Neural progenitor cell (in vitro differentiated cells): ENCODE data around the gene LRRC8A.

Experiments used
- CTCF ChIP-seq: fragments of 200-600 bp; sonication (generic); IDR thresholded peaks from 2 replicates; pipeline ENCODE4 v1.5.1; 2017; ENCODE audit warnings: antibody characterized with exemption, mild to moderate bottlenecking
- EZH2 ChIP-seq: fragments of 200-600 bp; sonication (generic); IDR thresholded peaks from 2 replicates; pipeline ENCODE4 v1.6.1; 2017; ENCODE audit warnings: antibody characterized with exemption, mild to moderate bottlenecking, moderate library complexity
- EZH2phosphoT487 ChIP-seq: fragments of 200-600 bp; sonication (generic); IDR thresholded peaks from 2 replicates; pipeline ENCODE4 v1.6.1; 2017; ENCODE audit warnings: antibody characterized with exemption

DNA sequence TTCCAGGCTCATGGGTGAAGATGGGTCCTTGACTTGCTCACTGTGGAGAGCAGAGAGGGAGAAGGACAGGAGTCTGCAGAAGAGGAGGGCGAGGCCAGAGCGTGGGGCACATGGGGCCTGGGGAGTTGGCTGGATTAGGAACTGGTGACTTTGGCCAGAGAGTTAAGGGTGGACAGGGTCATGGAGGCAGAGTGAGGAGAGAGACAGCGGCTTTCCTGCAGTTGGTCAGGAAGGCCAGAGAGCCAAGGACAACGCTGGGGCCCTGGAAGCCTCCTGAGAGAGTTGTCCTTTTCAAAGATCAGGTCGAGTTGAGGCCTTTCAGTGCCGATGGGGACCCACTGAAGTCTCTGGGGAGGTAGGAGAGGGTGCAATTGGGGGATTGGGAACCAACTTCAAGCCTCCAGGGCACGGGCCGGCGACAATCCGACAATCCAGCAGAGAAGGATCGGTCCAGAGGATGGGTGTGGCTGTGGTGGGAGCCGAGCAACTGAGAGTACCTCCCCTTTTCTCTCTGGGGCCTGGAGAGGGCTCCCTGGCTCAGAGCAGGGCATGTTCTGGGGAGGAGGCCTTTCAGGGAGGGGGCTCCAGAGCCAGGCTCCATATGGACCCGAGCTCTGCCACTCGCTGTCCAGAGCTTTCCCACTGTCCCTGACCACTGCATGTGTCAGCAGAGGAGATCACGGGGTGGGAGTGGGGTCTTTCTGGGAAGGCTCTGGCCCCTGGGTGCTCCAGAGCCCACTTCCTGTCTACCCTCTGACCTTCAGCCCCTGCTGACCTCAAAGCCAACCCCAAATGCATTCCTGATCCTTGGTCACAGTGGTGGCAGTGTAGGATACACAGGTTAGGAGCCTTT, 31.3 kb downstream of the LRRC8A start:
- TF ChIP-seq CTCF (no peak), EZH2 (no peak), EZH2phosphoT487 (no peak)
